D341Med (cell line): ENCODE measurements around the gene CAPN7.

Experiments used
- DNase-seq: peaks from one replicate; pipeline ENCODE4 v3.0.0; 2012; ENCODE audit warnings: low spot score

The CAPN7 gene

DNA sequence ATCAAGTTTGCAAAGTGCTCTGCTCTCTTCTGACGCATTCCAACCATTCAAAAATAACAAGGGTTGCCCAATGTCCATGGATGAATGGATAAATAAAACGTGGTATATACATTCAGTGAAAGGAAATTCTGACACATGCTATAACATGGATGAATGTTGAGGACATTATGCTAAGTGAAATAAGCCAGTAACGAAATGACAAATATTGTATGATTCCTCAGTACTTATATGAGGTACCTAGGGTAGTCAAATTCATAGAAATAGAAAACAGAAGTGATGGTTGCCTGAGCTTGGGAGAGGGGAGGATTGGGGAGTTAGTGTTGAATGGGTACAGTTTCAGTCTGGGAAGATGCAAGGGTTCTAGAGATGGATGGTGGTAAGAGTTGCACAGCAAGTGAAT, 92.5 kb downstream of the CAPN7 start:
- no peak for DNase-seq

DNA sequence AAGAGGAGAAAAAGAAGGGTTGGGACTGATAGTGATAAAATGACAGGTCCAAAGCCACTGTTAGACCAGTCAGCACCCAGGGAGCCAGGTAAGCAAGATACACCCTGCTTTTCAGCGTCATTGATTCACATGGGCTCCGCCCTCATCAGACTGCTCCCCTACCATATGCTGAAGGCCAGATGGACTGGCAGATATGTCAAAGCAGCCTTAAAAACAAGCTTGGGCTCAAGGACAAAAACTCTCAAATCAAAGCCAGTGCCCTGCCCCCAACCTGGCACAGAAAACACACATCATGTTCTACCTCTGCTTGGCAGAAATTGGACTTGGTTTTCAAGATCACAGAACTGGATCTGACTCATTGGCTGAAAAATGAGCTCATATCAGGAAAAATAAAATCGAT, 93.0 kb downstream of the CAPN7 start:
- no peak for DNase-seq

DNA sequence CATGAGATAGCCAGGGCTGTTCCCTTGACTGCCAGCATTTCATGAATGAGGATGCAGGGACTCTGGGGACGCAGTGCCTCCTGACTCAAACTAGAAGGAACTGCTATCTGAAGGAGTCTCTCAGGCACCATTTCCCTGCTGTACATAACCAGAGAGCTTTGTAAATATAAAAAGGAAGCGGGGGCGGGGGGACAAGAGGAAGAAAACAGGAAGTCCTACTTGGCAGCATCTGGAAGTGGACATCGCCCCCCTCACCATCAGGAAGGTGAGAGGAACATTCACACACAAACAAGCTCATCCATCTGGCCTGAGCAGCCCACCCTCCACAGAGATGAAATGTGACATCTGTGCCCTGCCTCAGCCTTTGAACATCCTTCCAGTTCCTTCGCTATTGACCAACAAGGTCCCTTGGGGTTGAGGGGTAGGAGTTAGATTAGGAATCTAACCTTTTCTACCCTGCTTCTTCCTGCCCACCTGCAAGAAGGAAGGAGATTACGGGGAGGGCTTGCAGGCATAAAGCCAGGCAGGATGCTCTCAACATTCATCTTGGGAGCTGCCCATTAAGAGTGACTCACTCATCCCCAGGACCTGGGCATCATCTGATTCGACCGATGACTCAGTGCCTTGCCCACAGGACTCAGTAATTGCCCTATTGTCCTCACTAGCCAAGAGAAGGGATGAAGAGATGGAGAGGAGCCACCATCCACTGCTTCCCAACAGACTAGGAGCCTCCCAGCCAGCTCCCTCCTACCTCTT, 94.5 kb downstream of the CAPN7 start:
- no peak for DNase-seq

DNA sequence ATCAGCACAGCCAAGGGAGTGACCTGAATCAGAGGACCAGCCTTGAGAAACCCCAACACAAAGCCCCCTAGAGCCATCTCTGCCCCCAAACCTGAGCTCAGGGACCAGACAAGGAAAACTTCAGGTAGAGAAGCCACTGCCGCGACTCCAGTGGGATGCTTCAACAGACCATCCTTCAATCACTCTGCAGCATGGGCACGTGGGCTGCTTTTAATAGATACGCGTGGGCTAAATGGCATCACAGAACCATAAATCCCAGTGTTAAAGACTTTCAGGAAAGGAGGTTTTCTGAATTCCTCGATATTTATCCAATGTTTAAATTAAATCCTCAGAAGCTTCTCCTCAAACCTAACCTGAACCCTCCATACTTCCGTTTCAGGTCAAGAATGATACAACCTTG, 95.7 kb downstream of the CAPN7 start:
- no peak for DNase-seq
